H1 (cell line): Measurements from ENCODE around the gene POLDIP3.

ENCODE experiments used
- PHF8 ChIP-seq: fragments of 200-600 bp; sonication (generic); conservative IDR thresholded peaks from 2 replicates; pipeline ENCODE4 v1.7.1; 2012; ENCODE audit warnings: low read depth, mild to moderate bottlenecking, inconsistent platforms, low read length, moderate library complexity
- SP1 ChIP-seq: IDR thresholded peaks from 2 replicates; pipeline ENCODE4 v1.6.1; 2011; ENCODE audit warnings: low read depth, low read length

DNA sequence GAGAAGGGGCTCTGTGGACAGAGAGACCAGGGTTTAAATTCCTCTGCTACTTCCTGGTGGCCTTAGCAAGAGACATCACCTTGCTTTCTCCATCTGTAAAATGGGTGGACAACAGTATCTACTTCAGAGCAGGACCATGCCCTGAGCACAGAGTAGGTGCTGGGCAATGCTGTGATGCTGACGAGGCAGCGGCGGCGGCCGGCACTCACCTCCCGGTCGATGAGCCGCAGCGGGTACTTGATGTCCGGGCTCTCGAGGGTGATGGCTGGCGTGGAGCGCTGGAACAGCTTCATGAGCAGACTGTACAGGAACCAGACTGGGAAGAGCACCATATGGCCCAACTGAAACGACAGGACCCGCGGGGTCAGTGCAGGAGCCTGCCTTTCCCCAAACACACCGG lies 21.8 kb upstream of the POLDIP3 start:
- no peak for TF ChIP-seq PHF8
- no peak for TF ChIP-seq SP1
